Uterus (tissue), 4 donors: ENCODE measurements around the gene IL4R. TPM values are rescaled to one million over a fixed set of nuclear protein-coding genes. Genes with fewer than 3 reads are reported as not detected.

Experiments
- DNase-seq, 2 donors: peaks; one replicate each; pipeline ENCODE4 v3.0.0-alpha.2; 2019 to 2020
- H3K27ac ChIP-seq, 2 donors: fragments of 200-600 bp; sonication (generic); 1 replicate in 1 of 2; 2 replicates in 1 of 2; pipeline ENCODE4 v1.5.1; 2016 to 2018
- H3K27me3 ChIP-seq, 2 donors: fragments of 200-600 bp; sonication (generic); one replicate each; pipeline ENCODE4 v1.5.1; 2018 to 2019; ENCODE audit warnings: control low read depth in 1 of 2
- H3K36me3 ChIP-seq, 2 donors: fragments of 200-600 bp; sonication (generic); one replicate each; pipeline ENCODE4 v1.5.1; 2019; ENCODE audit warnings: control low read depth in 1 of 2
- H3K4me1 ChIP-seq, 2 donors: fragments of 200-600 bp; sonication (generic); one replicate each; pipeline ENCODE4 v1.5.1; 2018 to 2019; ENCODE audit warnings: control low read depth in 1 of 2
- H3K4me3 ChIP-seq, 2 donors: fragments of 200-600 bp; sonication (generic); 1 replicate in 1 of 2; 2 replicates in 1 of 2; pipeline ENCODE4 v1.5.1; 2018 to 2019; ENCODE audit warnings: mild to moderate bottlenecking in 1 of 2
- H3K9me3 ChIP-seq, 2 donors: fragments of 200-600 bp; sonication (generic); one replicate each; pipeline ENCODE4 v1.5.1; 2019; ENCODE audit warnings: control low read depth in 1 of 2
- CTCF ChIP-seq, 4 experiments: fragments of 200-600 bp in 2 of 4; fragments of 450-650 bp in 2 of 4; sonication (generic) in 2 of 4; IDR thresholded peaks; one replicate each; pipeline ENCODE4 v1.5.1; 2016 to 2019; ENCODE audit warnings: antibody characterized with exemption in 4 of 4, mild to moderate bottlenecking in 2 of 4, moderate library complexity in 1 of 4
- POLR2A ChIP-seq, 2 donors: fragments of 450-650 bp; IDR thresholded peaks; one replicate each; pipeline ENCODE4 v1.6.1; 2016; ENCODE audit warnings: antibody characterized with exemption in 2 of 2, mild to moderate bottlenecking in 1 of 2, moderate library complexity in 1 of 2
- intact Hi-C: fragments of 100-400 bp; cut with DNase I; formaldehyde crosslinking; loops from one replicate; pipeline ENCODE4 v1.15.1; 2023; ENCODE audit warnings: low total_unique reads
- total RNA-seq, 4 donors: library from RNA; depleted of rRNA in 3 of 4; stranded (reverse); fragments of >200 nt in 3 of 4; gene quantifications; one replicate each; pipeline versions ENCODE4 v1.1.0 to v1.2.4, GENCODE V29; 2014 to 2023
- donor health status: DM: yes; HTN: yes; CAD: no.

The IL4R gene
- total RNA-seq, 4 donors from 2014 or later, result 9.4 to 137 (median 45.4) TPM

GRCh38 chr16:27381974-27382855 lies 68.4 kb downstream of the IL4R start:
- H3K9me3 ChIP-seq, result no peaks in the 10 kb centered on the region
- H3K27ac ChIP-seq, result no peak overlapping the region
- H3K36me3 ChIP-seq, result no peaks in the 10 kb centered on the region
- H3K4me3 ChIP-seq, result no peak overlapping the region
- intact Hi-C loops, result no loop called here
- no peak for TF ChIP-seq POLR2A (IDR thresholded peaks at IDR 0.05)
- TF ChIP-seq CTCF (IDR thresholded peaks at IDR 0.05), result no peak
- no peak for DNase-seq
- no peaks in the 10 kb centered on the region for H3K27me3 ChIP-seq
- H3K4me1 ChIP-seq, result no peaks in the 10 kb centered on the region

DNA sequence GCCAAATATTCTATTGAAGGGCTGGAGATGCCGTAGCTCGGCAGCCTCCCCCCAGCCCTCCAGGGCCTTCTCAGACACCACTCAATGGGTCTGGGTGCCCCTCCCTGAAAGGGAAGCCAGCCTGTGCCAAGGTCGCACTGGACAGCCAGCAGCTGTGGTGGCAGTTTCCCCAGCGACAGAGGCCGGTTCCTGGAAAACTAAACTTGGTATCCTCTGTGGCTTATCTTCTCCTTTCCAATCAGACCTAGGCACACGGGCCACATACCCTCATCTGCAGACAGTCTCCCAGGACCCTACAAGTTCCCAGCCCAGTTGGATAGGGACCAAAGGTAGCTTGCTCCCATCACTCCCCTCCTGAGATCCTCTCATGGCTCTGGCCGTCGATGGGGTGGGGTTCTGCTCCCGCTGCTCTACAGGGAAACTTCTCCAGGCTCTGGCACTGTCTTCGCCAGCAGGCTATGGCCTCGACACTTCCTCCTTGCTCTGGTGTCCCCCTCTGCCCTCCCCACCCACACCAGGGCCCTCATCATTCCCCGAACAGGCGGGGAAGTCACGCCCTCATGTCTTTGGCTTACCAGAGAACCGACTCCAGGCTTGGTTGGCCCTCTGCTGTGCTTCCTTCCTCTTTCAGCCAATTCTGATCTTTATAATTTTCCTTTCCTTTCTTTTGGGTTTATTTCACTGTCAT lies 69.9 kb downstream of the IL4R start:
- TF ChIP-seq POLR2A (IDR thresholded peaks at IDR 0.05), result no peak
- TF ChIP-seq CTCF (IDR thresholded peaks at IDR 0.05), result no peak
- DNase-seq, result no peak
- intact Hi-C loops, result no loop called here
- no peaks in the 10 kb centered on the region for H3K4me1 ChIP-seq
- H3K4me3 ChIP-seq, result no peak overlapping the region
- no peaks in the 10 kb centered on the region for H3K36me3 ChIP-seq
- H3K27ac ChIP-seq, result no peak overlapping the region
- H3K9me3 ChIP-seq, result no peaks in the 10 kb centered on the region
- H3K27me3 ChIP-seq, result no peaks in the 10 kb centered on the region

GRCh38 chr16:27384425-27384824 lies 70.7 kb downstream of the IL4R start:
- no peak for TF ChIP-seq CTCF (IDR thresholded peaks at IDR 0.05)
- no peak for TF ChIP-seq POLR2A (IDR thresholded peaks at IDR 0.05)
- Histone ChIP-seq H3K4me1 (no peaks in the 10 kb centered on the region), H3K36me3 (no peaks in the 10 kb centered on the region), H3K27ac (no peak overlapping the region), H3K9me3 (no peaks in the 10 kb centered on the region), H3K4me3 (no peak overlapping the region), H3K27me3 (no peaks in the 10 kb centered on the region)
- intact Hi-C loops, result no loop called here
- no peak for DNase-seq

- Histone ChIP-seq H3K4me1 (no peaks in the 10 kb centered on the region), H3K36me3 (no peaks in the 10 kb centered on the region), H3K9me3 (no peaks in the 10 kb centered on the region), H3K27ac (no peak overlapping the region), H3K27me3 (no peaks in the 10 kb centered on the region), H3K4me3 (no peak overlapping the region)
- intact Hi-C loops, result no loop called here
- TF ChIP-seq POLR2A (IDR thresholded peaks at IDR 0.05) (no peak), CTCF (IDR thresholded peaks at IDR 0.05) (no peak)
- no peak for DNase-seq
These were observed 71.6 kb downstream of the IL4R start for GRCh38 chr16:27385398-27385797.

GRCh38 chr16:27386674-27387073 lies 72.9 kb downstream of the IL4R start:
- no peaks in the 10 kb centered on the region for H3K27me3 ChIP-seq
- H3K36me3 ChIP-seq, result no peaks in the 10 kb centered on the region
- intact Hi-C loops, result no loop called here
- no peaks in the 10 kb centered on the region for H3K4me1 ChIP-seq
- DNase-seq, result no peak
- no peak overlapping the region for H3K27ac ChIP-seq
- peaks cover 0 to 1% of the 10 kb centered on the region in 2 donors for H3K9me3 ChIP-seq
- H3K4me3 ChIP-seq, result no peak overlapping the region
- TF ChIP-seq CTCF (IDR thresholded peaks at IDR 0.05) (no peak), POLR2A (IDR thresholded peaks at IDR 0.05) (no peak)
